Globus pallidus (tissue), 1 donor: ENCODE results near the gene NF2.
A peak's percentile ranks its signal among the peaks of the same experiment; 100 is the strongest.

ENCODE experiments used
- DNase-seq: peaks from one replicate; pipeline ENCODE4 v3.0.0-alpha.2; 2015; ENCODE audit warnings: low spot score

NF2 gene

DNA sequence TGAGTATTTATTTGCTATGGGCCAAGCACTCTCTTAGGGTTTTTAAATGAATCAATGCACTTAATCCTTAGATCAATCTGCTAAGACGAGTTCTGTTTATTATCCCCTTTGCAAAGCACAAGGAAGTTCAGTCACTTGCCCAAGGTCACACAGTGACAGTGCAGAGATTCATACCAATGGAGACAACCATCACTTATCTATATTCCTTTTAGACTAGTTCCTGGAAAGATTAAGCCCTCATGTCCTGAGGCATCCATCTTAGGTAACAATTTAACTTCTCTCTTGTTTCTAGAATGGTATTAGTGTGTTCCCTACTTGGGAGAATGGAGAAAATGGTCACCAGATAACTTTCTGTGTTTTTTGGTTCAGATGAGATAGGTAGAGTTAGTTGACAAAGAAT is 28.3 kb downstream of the NF2 start:
- DNase-seq: no peak

DNA sequence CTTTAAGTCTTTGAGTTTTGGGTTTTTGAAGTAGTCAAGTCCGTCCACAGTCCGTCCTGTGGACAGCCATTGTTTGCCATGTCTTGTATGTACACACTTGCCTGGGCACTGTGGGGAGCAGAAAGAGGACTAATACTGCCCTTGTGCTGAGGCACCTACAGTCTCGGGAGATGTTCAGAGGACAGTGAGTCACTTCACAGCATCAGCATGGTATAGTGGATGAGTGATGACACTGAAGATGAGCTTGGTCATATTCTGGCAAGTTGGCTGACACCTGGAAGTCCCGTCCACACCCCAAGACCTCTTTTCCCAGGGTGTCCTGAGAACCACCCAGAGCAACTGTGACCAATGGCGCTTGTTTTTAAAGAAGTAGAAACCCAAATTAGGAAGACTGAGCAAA is 29.2 kb downstream of the NF2 start:
- no peak for DNase-seq

DNA sequence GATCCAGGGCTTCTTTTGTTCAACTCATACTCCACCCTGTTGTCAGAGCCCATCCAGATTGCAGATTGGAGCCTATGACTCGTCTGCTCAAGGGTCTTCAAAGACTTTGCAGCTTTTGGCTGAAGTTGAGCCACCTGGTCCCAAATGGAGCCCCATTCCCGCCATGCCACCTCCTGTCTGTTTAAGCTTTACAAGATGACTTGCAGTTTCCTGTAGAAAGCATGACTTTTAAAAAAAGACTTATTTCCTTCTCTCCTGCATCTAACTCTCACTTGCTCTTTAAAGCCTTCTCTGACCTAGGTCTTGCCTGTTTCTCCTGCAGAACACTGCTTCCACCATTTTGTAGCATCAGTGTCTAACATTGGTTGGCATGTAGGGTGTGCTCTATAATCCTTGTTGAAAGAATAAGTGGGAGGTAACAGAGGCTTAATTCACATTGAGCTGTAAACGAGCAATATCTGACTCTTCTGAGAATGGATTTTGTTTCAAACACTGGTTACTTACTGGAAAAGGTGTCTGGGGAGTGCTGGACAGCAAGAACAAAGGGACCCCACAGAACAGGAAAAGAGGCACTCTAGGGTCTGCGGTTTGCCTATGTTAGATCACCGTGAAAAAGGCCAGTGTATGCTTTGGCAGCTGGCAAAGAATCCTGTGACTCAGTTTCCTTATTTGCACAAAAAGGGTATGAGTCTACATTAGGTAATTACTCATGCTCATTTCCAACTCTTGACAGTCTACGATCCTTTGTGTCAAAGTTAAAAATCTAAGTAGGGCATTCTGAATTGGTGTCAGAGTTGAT is 30.3 kb downstream of the NF2 start:
- no peak for DNase-seq

DNA sequence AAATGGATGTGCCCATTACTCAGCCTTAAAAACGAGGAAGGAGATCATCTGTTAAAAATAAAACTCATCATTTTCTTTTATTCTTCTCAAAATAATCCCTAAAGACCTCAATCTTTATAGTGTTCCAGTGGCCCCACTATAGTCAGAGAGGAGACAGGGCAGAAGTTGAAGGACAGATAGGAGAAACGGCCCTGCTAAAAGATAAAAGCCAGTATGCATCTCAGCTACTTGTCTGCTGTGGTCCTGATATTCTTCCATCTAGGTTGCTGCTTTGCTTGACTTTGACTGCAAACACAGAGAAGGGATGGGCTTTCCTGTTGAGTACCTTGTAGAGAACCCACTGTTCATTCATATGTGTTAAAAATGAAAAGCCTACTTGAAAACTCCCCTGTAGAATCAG is 31.4 kb downstream of the NF2 start:
- DNase-seq: no peak

DNA sequence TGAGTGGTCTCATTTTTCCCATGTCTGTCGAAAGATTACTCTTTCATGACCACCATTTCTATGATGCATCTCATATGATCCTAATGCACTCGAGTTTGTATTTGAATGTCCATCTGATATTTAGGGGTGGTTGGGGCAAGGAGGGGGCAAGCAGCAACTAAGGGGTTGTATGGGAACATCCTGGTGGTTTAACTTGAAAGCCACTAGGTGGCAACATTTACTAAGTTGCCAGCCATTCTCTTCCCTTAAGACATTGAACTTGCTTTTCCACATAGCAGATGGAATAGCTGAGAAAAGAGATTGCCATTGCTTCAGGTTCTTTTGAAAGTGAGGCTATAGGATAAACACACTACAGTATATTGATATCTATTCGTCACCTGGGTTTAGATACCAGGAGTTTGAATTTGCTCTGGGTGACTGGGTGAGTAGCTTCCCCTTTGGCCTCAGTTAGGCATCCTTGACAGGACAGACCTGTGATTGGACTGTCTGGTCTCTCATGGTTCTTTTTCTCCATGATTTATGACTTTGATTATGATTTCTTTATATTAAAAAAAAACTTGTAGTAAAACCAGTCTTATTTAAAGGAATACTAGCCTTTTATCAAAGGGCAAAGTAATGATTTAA is 32.4 kb downstream of the NF2 start:
- peak; percentile 47 for DNase-seq

DNA sequence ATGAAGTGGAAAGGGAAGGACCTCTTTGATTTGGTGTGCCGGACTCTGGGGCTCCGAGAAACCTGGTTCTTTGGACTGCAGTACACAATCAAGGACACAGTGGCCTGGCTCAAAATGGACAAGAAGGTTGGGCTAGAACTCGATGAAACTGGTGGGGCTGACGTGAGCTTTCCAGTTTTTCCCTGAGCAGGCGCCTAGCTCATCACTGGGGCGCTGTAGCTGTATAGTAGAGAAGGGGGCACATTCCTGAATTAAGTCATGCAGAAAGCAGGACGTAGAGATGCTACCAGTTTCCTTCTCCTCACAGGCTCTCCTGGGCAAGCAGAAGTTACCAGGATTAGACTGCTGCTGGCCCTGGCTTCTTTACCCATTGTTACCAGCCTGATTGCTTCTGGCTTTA is 33.3 kb downstream of the NF2 start:
- DNase-seq: no peak

DNA sequence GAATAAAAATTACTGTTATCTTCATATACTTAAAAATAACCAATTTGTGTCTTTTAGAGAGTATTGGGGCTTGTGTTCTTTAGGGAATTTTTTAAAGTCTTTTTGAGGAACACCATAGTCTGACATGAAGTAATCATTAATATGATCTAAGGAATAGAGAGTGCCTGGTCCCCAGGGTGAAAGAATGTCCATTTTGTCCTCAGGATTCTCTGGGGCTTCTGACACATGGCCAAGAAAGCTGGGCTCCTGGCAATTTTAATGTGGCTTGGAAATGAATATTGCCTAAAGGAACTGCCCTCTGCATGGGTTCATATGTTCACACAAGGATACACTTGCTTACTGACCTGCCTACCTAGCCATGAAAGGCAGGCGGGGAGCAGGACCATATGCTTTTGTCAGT is 33.7 kb downstream of the NF2 start:
- no peak for DNase-seq

DNA sequence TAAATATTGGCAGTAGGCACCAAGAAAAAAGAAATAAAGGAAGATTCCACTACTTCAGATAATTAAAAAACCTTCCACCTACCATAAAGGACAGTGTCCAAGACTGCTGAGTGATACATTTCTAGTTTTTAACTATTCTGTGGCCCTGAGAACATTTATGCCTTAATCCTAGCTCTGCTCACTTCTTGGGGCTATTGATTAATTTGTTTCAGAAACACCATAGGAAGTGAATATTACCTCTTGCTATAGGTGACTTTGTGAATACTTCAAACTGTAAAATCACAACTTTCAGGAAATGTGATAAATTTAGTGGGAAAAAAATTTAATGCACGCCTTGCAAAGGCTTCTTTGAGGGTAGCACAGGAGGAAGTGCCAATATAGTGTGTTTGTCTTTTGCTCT is 35.2 kb downstream of the NF2 start:
- no peak for DNase-seq

DNA sequence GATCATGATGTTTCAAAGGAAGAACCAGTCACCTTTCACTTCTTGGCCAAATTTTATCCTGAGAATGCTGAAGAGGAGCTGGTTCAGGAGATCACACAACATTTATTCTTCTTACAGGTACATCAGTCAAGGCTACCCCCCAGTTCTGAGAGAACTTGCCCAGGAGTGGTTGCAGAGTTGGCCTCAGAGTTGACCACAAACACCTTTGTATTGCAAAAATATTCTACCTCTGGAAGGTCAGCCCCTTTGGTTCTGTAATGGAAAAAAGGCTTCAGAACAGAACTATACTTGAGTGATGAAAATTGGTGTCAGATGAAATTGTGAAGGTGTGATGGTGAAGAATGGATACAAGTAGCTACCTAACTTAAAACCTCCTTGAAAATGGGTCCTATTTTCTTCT is 35.7 kb downstream of the NF2 start:
- DNase-seq: no peak

DNA sequence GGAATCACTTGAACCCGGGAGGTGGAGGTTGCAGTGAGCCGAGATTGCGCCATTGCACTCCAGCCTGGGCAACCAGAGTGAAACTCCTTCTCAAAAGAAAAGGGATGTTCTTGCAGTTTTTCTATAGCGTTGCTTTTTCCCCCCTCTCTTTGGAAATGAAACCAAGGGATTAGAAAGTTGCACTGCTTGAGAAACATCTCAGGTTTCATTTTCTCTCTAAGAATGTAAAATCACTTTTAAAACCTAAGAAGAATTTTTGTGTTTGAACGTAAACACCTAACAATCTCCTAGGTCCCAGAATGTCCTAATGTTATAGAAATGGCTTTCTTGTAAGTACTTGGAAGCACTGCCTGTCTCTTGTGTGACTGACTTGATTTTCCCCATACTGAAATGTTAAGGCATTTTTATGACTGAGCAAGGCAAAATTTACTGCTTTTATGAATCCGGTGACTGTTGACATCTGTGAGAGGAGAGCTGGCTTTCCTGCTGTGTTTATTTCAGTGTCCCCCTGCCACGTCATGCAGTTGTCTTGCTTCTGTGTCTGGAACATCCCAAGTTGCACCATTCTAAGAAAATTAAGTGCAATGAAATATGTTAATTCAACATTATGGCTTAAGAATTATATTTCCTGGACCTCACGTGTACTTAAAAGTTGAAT is 37.7 kb downstream of the NF2 start:
- DNase-seq: no peak

DNA sequence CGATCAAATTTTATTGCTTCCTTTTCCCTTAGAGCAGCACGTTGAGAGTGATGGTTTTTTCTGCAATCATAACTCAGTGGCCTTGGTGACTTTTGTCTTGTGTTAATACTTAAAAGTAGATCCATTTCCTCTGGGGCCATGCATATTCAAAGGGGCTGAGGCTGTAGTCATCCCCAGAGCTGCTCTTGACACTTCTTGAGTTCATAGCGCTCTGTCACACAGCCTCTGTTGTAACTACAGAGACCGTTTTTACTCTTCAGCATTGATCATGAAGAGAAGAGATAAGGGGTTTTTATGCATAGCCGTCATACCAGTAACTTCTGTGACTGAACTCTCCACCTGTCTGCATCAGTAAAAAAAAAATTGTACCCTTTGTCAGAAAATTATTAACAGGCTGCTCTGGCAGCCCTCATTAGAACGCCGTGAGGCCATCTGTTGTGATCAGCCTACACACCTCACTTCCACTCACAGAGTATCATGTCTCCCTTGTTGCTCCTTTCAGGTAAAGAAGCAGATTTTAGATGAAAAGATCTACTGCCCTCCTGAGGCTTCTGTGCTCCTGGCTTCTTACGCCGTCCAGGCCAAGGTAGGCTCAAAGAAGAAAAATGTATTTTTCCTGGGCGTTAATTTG is 38.4 kb downstream of the NF2 start:
- no peak for DNase-seq

DNA sequence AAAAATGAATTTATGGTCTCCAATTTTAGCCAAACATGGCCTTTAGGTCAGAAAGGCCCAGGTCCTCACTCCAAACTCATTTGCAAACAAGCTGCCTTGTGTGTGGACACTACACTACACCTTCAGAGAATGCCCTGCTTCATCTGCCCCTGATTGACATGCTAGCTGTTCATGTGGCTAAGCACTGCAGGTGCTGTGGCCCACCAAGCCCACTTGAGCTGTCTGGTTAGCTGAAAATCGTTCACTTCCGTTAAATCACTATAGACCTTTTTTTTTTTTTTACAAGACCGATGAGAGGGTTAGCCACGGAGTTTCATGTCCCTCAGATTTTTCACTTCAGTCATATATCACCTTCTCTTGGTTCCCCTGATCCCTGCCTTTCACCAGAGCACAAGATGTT is 39.3 kb downstream of the NF2 start:
- no peak for DNase-seq

DNA sequence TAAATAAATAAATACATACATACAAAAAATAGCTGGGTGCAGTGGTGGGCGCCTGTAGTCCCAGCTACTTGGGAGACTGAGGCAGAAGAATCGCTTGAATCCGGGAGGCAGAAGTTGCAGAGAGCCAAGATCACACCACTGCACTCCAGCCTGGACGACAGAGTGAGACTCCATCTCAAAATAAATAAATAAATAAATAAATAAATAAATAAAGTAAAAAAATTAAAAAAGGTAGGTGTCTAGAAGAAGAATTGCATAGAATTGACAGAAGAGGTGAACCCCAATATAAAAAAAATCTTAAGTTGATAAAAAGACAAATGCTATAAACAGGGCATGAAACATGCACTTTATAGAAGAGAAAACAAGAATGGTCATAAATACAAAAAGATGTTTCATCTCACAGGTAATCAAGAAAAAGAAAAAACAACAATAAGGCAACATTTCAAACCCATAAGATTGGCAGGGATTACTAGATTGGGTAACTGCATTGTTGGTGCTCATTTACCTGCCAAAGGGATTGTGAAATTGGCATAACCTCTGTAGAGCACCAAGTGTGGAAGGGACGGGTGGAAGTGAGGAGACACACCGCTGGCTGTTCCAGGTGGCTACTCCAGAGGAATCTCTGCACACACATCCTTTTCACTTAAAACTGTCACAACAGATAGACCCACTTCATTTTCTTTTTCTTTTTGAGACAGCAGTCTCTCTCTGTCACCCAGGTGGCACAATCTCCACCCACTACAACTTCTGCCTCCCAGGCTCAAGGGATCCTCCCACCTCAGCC is 44.7 kb downstream of the NF2 start:
- no peak for DNase-seq

DNA sequence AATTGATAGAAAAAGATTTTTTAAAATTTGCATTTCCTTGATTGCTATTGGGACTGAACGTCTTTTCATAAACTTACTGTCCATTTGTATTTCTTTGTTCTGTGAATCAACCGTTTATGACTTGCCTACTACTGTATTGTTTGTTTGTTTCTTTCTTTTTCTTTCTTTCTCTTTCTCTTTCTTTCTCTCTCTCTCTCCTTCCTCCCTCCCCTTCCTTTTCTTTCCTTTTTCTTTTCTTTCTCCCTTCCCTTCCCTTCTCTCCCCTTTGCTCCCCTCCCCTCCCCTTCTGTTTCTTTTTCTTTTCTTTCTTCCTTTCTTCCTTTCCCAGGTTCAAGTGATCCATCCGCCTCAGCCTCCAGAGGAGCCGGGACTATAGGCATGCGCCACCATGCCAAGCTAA is 46.9 kb downstream of the NF2 start:
- no peak for DNase-seq

DNA sequence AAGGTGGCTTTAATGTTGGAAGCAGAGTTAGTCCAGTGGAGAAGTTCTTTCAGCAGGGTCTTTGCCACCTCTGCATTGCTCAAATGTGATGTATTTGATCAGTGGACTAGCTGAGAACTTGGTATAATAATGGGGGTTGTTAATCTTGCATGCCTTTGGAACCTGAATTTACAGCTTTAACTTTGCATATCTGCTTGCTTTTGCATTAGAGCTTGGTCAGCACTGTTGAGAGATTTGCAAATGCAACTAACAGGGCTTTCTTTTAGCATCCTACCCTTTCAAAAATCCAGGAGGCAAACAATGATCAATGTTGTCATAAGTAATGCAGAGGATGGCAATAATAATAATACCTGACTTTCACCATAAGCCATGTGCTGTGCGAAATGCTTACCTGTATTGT is 48.2 kb downstream of the NF2 start:
- DNase-seq: no peak

DNA sequence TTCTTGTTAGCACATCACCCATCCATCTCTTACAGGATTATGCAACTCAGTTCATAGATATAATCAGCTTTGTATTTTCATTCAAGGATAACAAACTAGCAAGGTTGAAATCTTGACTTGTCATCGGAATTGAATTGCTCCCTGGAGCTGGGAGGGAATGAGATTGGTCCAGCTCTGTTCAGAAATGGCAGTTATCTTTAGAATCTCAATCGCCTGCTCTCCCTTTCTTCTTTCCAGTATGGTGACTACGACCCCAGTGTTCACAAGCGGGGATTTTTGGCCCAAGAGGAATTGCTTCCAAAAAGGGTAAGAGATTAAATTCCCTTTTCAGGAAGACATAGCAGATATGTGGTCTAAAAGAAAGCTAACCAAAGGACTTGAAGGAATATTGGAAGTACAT is 51.0 kb downstream of the NF2 start:
- DNase-seq: no peak

DNA sequence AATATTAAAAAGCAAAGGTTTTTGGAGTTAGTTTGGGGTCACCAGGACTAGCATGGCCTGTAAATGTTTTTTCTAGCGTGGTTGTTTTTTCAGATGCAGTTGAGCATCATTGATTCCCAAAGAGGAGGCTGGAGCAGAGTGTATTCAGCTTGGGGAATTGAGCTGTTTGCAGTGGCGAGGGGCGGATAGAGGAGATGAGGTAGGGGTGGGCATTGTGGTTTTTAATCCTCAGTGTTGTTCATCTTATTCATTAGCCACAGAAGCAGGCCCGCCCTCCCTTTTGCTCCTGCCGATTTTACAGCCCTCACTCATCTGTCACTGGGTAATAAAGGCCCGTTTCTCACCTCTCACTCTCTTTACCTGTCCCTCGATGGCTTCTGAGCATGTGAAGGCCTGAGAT is 51.4 kb downstream of the NF2 start:
- DNase-seq: no peak

DNA sequence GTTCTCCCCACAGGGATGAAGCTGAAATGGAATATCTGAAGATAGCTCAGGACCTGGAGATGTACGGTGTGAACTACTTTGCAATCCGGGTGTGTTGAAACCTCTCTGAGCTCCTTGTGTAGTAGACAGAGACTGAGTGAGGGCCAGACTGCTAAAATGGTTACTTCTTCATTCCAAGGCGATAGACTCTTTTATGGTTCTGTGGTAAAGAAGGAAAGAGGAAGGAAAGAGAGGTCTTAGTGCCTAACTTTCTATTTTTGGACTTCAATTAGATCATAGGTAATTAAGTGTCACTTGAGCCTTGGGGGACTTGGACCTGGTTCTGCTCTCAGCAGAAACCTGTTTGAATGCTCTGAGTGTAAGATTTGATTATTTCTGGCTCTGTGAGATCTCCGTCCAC is 54.7 kb downstream of the NF2 start:
- peak; percentile 39 for DNase-seq

DNA sequence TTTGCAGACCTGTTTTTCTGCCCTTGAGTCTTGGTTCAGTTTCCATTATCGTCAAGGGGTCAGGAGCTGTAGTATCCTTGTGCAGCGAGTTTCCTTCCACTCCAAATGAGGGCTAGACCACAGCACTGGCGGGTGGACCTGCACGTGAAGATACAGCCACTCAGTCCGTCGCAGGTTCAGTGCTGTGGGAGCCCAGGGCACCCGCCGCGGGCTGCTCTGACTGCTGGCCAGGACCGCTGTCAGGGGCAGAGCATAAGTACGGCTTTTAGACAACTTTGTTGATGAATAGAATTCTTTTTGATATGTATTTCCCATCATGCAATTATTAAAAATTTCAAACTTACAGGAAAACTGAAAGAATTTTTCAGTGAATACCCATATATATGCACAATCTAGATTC is 56.6 kb downstream of the NF2 start:
- no peak for DNase-seq

DNA sequence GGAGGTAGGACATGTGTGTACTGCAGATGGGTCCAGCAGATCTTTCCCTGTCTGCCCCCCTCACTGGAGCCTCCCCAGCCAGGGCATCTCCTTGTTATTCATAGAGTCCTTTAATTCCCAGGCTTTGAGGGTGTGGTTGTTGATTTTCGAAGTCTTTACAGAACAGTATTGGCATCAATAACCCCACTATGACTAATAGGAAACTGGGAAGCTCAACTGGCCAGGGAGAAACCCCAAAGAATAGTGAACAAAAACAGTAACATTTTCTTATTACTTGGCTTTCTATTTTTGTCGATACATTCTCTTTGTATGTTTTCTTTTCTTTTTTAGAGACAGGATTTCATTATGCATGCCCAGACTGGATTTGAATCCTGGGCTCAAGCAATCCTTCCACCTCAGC is 57.9 kb downstream of the NF2 start:
- no peak for DNase-seq

DNA sequence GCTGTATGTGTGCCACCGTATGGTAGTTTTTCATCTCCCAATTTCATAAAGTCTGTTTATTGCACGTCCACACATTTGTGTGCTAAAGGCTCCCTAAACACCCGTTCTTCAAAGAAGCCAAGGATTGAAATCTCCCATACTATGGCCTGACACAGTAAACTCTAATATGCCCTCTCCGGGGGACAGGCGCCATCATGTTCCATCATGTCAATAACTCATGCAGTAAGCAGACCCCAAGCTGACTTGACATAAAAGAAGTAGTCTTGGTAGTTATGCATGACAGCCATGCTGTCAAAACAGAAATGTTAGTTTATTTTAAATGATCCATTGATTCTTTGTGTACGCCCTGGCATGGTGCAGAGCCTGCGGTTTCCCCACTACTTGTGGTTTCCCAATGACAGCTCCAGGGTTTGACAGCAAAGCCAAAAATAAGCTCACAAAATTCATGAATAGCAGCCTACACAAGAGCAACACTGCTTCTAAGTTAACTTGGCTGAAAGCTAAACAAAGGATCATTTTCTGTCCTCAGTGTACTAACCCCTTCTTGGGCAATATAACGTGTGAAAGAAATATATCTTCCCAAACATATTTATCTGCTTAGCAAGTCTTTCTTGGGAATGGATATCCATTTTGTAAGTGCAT is 59.9 kb downstream of the NF2 start:
- no peak for DNase-seq

DNA sequence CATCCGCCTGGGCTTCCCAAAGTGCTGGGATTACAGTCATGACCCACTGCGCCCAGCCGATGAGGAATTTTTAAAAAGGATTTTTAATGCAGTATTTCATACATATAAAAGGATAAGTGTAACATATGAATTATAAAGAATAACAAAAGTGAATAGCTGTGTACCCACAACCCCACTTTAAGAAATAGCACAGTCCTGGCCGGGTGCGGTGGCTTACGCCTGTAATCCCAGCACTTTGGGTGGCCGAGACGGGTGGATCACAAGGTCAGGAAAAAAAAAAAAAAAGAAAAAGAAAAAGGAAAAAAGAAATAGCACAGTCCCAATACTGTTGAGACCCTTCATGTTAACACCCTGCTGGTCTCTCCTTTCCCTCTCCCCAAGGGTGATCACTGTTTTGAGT is 62.1 kb downstream of the NF2 start:
- no peak for DNase-seq
